Spleen (tissue), 7 donors: Measurements from ENCODE around the gene GLYR1.

Experiments
- POLR2A ChIP-seq, 3 donors: fragments of 450-650 bp; IDR thresholded peaks; one replicate each; pipeline ENCODE4 v1.5.1; 2017; ENCODE audit warnings: antibody characterized with exemption in 3 of 3, mild to moderate bottlenecking in 1 of 3
- POLR2AphosphoS5 ChIP-seq, 3 donors: sonication (generic); formaldehyde crosslinking; IDR thresholded peaks; one replicate each; pipeline ENCODE4 v1.5.1; 2017; ENCODE audit warnings: antibody characterized with exemption in 3 of 3
- TF ChIP-seq, protein P1 (sequence below), 11 experiments: fragments of 200-600 bp in 7 of 11; fragments of 450-650 bp in 4 of 11; sonication (generic) in 4 of 11; IDR thresholded peaks in 8 of 11; conservative IDR thresholded peaks in 3 of 11; 1 replicate in 7 of 11; 2 replicates in 4 of 11; pipeline versions ENCODE4 v1.4.0 to v1.8.0; 2016 to 2021; ENCODE audit warnings: antibody characterized with exemption in 11 of 11, inconsistent platforms in 4 of 11, mild to moderate bottlenecking in 1 of 11
- donor health status: DM: no; HTN: no; CAD: no; lungs with moderate emphysema.
- donor health status: DM: no; HTN: no; CAD: no.
- donor health status: DM: no; HTN: no; CAD: no.

DNA sequence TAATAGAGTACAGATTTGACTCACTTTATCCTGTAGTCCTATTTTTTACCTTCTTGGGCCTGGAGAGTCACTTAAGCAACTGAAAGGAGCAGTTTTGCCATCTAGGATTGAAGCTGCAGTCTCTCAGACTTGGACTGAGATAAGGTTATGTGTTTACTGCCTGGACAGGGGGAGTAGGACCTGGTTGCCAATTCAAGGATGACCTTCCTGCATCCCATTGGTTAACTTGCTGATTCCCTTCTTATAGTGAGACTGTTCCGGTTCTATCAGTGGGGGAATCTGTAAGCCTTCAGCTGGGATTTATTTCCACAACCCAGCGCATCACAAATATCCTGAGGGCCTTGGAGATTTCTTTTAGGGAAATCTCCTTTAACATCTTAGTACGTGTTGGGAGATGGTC is 3.1 kb upstream of the GLYR1 start:
- no peak for TF ChIP-seq POLR2A (IDR thresholded peaks at IDR 0.05)
- TF ChIP-seq, protein P1, sequence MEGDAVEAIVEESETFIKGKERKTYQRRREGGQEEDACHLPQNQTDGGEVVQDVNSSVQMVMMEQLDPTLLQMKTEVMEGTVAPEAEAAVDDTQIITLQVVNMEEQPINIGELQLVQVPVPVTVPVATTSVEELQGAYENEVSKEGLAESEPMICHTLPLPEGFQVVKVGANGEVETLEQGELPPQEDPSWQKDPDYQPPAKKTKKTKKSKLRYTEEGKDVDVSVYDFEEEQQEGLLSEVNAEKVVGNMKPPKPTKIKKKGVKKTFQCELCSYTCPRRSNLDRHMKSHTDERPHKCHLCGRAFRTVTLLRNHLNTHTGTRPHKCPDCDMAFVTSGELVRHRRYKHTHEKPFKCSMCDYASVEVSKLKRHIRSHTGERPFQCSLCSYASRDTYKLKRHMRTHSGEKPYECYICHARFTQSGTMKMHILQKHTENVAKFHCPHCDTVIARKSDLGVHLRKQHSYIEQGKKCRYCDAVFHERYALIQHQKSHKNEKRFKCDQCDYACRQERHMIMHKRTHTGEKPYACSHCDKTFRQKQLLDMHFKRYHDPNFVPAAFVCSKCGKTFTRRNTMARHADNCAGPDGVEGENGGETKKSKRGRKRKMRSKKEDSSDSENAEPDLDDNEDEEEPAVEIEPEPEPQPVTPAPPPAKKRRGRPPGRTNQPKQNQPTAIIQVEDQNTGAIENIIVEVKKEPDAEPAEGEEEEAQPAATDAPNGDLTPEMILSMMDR (IDR thresholded peaks at IDR 0.05 in 8 of 11, conservative IDR thresholded peaks at IDR 0.05 in 3 of 11): no peak
- TF ChIP-seq POLR2AphosphoS5 (IDR thresholded peaks at IDR 0.05): no peak
